Right lobe of liver (tissue), 4 donors: ENCODE data around the gene MALL.
"Not testable (repeated sequence)": the region's sequence is repeated elsewhere in the genome, so short reads cannot be mapped to it uniquely, and the experiment has no call there.

Experiments
- POLR2A ChIP-seq: fragments of 450-650 bp; IDR thresholded peaks from one replicate; pipeline ENCODE4 v1.6.1; 2017; ENCODE audit warnings: antibody characterized with exemption, mild to moderate bottlenecking
- TF ChIP-seq, protein P1 (sequence below), 4 donors: fragments of 200-600 bp in 3 of 4; fragments of 450-650 bp in 1 of 4; IDR thresholded peaks; one replicate each; pipeline versions ENCODE4 v1.5.1 to v1.8.0; 2016 to 2022; ENCODE audit warnings: antibody characterized with exemption in 4 of 4, mild to moderate bottlenecking in 2 of 4
- donor health status: DM: no; HTN: no; CAD: no.
- donor health status: DM: no; HTN: no; CAD: no.
- donor health status: DM: no; HTN: yes; CAD: no.

DNA sequence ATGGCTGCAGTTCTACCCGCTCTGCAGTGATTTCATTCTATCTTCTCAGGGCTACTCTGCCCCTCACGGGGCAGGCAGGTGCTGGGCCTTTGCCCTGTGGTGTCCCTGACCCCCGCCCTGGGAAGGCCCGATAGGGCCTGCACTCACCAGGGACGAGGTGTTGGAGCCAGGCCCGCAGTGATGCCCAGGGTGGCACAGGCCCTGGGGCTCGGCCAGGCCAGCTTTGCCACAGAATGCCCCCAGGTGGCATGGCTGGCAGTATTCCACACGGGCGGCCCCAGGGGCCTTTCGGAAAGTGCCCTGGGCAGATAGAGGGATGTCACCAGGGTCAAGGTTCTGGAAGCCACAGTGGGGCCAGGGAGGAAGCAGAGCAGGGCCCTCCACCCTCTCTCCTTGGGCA is 80.7 kb downstream of the MALL start:
- TF ChIP-seq, protein P1, sequence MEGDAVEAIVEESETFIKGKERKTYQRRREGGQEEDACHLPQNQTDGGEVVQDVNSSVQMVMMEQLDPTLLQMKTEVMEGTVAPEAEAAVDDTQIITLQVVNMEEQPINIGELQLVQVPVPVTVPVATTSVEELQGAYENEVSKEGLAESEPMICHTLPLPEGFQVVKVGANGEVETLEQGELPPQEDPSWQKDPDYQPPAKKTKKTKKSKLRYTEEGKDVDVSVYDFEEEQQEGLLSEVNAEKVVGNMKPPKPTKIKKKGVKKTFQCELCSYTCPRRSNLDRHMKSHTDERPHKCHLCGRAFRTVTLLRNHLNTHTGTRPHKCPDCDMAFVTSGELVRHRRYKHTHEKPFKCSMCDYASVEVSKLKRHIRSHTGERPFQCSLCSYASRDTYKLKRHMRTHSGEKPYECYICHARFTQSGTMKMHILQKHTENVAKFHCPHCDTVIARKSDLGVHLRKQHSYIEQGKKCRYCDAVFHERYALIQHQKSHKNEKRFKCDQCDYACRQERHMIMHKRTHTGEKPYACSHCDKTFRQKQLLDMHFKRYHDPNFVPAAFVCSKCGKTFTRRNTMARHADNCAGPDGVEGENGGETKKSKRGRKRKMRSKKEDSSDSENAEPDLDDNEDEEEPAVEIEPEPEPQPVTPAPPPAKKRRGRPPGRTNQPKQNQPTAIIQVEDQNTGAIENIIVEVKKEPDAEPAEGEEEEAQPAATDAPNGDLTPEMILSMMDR (IDR thresholded peaks at IDR 0.05), result not testable (repeated sequence)
- not testable (repeated sequence) for TF ChIP-seq POLR2A
